ENCODE measurements around the gene MANEAL.
"Not testable (repeated sequence)": the region's sequence is repeated elsewhere in the genome, so short reads cannot be mapped to it uniquely, and the experiment has no call there.

MANEAL gene

GRCh38 chr1:37793773-37794371, at the start of gene MANEAL:
Gene MANEAL (plus strand): TSS chr1:37793847. CDS start chr1:37794183, 336 bp downstream.
- peak in 1 of 3 donors; percentile 26 for DNase-seq (ENCODE audit: low read depth in 2 of 3, low spot score in 1 of 3)

- no peak for DNase-seq (ENCODE audit: low read depth in 2 of 3, low spot score in 1 of 3)
Observed at GRCh38 chr1:37746806-37747205, 46.8 kb upstream of the MANEAL start.

- no peak for DNase-seq (ENCODE audit: low read depth in 2 of 3, low spot score in 1 of 3)
Observed at GRCh38 chr1:37748565-37748964, 45.1 kb upstream of the MANEAL start.

- DNase-seq (ENCODE audit: low read depth in 2 of 3, low spot score in 1 of 3) = no peak
Observed at GRCh38 chr1:37752213-37752582, 41.4 kb upstream of the MANEAL start.

GRCh38 chr1:37752583-37753471, 40.8 kb upstream of the MANEAL start:
- peak in 1 of 3 donors; percentile 22 for DNase-seq (ENCODE audit: low read depth in 2 of 3, low spot score in 1 of 3)

- DNase-seq (ENCODE audit: low read depth in 2 of 3, low spot score in 1 of 3) = no peak
Observed at GRCh38 chr1:37753473-37754321, 40.0 kb upstream of the MANEAL start.

- peak in 2 of 3 donors; percentile 32 to 42 for DNase-seq (ENCODE audit: low read depth in 2 of 3, low spot score in 1 of 3)
Observed at GRCh38 chr1:37755290-37755689, 38.4 kb upstream of the MANEAL start.

- no peak for DNase-seq (ENCODE audit: low read depth in 2 of 3, low spot score in 1 of 3)
Observed at GRCh38 chr1:37755951-37756560, 37.6 kb upstream of the MANEAL start.

- no peak for DNase-seq (ENCODE audit: low read depth in 2 of 3, low spot score in 1 of 3)
Observed at GRCh38 chr1:37759451-37759850, 34.2 kb upstream of the MANEAL start.

GRCh38 chr1:37761416-37762095, 32.1 kb upstream of the MANEAL start:
- no peak for DNase-seq (ENCODE audit: low read depth in 2 of 3, low spot score in 1 of 3)

GRCh38 chr1:37762516-37762915, 31.1 kb upstream of the MANEAL start:
- no peak for DNase-seq (ENCODE audit: low read depth in 2 of 3, low spot score in 1 of 3)

- no peak for DNase-seq (ENCODE audit: low read depth in 2 of 3, low spot score in 1 of 3)
Observed at GRCh38 chr1:37763791-37764413, 29.7 kb upstream of the MANEAL start.

- DNase-seq (ENCODE audit: low read depth in 2 of 3, low spot score in 1 of 3) = peak in 2 of 3 donors; percentile 40 to 53
Observed at GRCh38 chr1:37764414-37764825, 29.2 kb upstream of the MANEAL start.

- no peak for DNase-seq (ENCODE audit: low read depth in 2 of 3, low spot score in 1 of 3)
Observed at GRCh38 chr1:37764888-37765441, 28.7 kb upstream of the MANEAL start, which contains the start of gene EPHA10. Gene EPHA10 (minus strand): TSS chr1:37765120. CDS start chr1:37765066, 54 bp downstream.

GRCh38 chr1:37765916-37766664, 27.6 kb upstream of the MANEAL start:
- DNase-seq (ENCODE audit: low read depth in 2 of 3, low spot score in 1 of 3) = no peak

GRCh38 chr1:37767488-37767887, 26.2 kb upstream of the MANEAL start:
- no peak for DNase-seq (ENCODE audit: low read depth in 2 of 3, low spot score in 1 of 3)

- not testable (repeated sequence) for DNase-seq (ENCODE audit: low read depth in 2 of 3, low spot score in 1 of 3)
Observed at GRCh38 chr1:37771440-37771839, 22.2 kb upstream of the MANEAL start.

- no peak for DNase-seq (ENCODE audit: low read depth in 2 of 3, low spot score in 1 of 3)
Observed at GRCh38 chr1:37776946-37777516, 16.6 kb upstream of the MANEAL start.

GRCh38 chr1:37778654-37779053, 15.0 kb upstream of the MANEAL start:
- no peak for DNase-seq (ENCODE audit: low read depth in 2 of 3, low spot score in 1 of 3)

Measured in stimulated activated CD4-positive, alpha-beta T cell treated with anti-CD3 and anti-CD28 coated beads, Interleukin-12 subunit alpha, Interleukin-12 subunit beta, amount 100 ng/mL, for 48 hours (primary cell).